B cell (primary cell): ENCODE data around the gene RNF215. TPM values are rescaled to one million over a fixed set of nuclear protein-coding genes. Genes with fewer than 3 reads are reported as not detected.

Experiments used
- ATAC-seq: fragments of 200-7000 bp; cut with Tn5 transposase; one replicate; pipeline ENCODE4 v1.10.0; 2021; ENCODE audit warnings: low read depth, mild to moderate bottlenecking, moderate number of reproducible peaks, moderate library complexity
- CTCF ChIA-PET: fragments of 350-600 bp; sonication (Branson Sonifier 250); formaldehyde crosslinking; loops from one replicate; lab custom pipeline; 2021; ENCODE audit warnings: antibody characterized with exemption, inconsistent platforms; lab: Charles Lee
- POLR2A ChIA-PET: fragments of 350-600 bp; sonication (Branson Sonifier 250); formaldehyde crosslinking; loops from one replicate; lab custom pipeline; 2021; ENCODE audit warnings: antibody characterized with exemption; lab: Charles Lee
- DNase-seq: peaks from one replicate; pipeline ENCODE4 v3.0.0; 2013
- H2AFZ ChIP-seq: 2 replicates; pipeline ENCODE4 v1.6.1; 2012; ENCODE audit warnings: mild to moderate bottlenecking, low read depth, low read length; ENCODE audit not compliant: insufficient read depth, poor library complexity, severe bottlenecking
- H3K27ac ChIP-seq, 2 donors: 1 replicate in 1 of 2; 2 replicates in 1 of 2; pipeline ENCODE4 v1.5.1; 2012 to 2013; ENCODE audit warnings: low read length in 2 of 2, mild to moderate bottlenecking in 2 of 2, moderate library complexity in 1 of 2
- H3K27me3 ChIP-seq, 4 experiments: fragments of 200-600 bp in 1 of 4; sonication (generic) in 1 of 4; replicated peaks in 1 of 4; 1 replicate in 2 of 4; 2 replicates in 2 of 4; pipeline versions ENCODE4 v1.6.1 to v1.7.0; 2013 to 2016; ENCODE audit warnings: low read length in 3 of 4, mild to moderate bottlenecking in 2 of 4, mixed read lengths in 1 of 4, moderate library complexity in 1 of 4; ENCODE audit not compliant: insufficient read depth in 4 of 4, control insufficient read depth in 3 of 4; ENCODE audit errors: control extremely low read depth in 1 of 4
- H3K36me3 ChIP-seq, 2 experiments: replicated peaks in 1 of 2; 1 replicate in 1 of 2; 2 replicates in 1 of 2; pipeline versions ENCODE4 v1.6.1 to v1.7.1; 2013; ENCODE audit warnings: low read length in 1 of 2; ENCODE audit not compliant: insufficient read depth in 2 of 2, control insufficient read depth in 1 of 2; ENCODE audit errors: control extremely low read depth in 1 of 2, extremely low read depth in 1 of 2
- H3K4me1 ChIP-seq, 2 donors: fragments of 200-600 bp in 1 of 2; sonication (generic) in 1 of 2; 1 replicate in 1 of 2; 2 replicates in 1 of 2; pipeline versions ENCODE4 v1.5.1 to v1.6.1; 2013 to 2017; ENCODE audit warnings: low read length in 2 of 2; ENCODE audit not compliant: control insufficient read depth in 2 of 2, insufficient read depth in 2 of 2
- H3K4me2 ChIP-seq: replicated peaks from 2 replicates; pipeline ENCODE3; 2012; ENCODE audit warnings: mild to moderate bottlenecking, low read depth, low read length; ENCODE audit not compliant: poor library complexity, severe bottlenecking
- H3K4me3 ChIP-seq, 5 experiments: fragments of 200-600 bp in 1 of 5; sonication (generic) in 1 of 5; 1 replicate in 3 of 5; 2 replicates in 2 of 5; pipeline versions ENCODE4 v1.5.1 to v1.7.0; 2011 to 2016; ENCODE audit warnings: low read length in 4 of 5, mild to moderate bottlenecking in 4 of 5, low read depth in 2 of 5, control low read depth in 1 of 5, moderate library complexity in 1 of 5; ENCODE audit not compliant: insufficient read depth in 1 of 5; ENCODE audit errors: control extremely low read depth in 1 of 5, extremely low read depth in 1 of 5
- H3K79me2 ChIP-seq: fragments of 200-600 bp; sonication (generic); one replicate; pipeline ENCODE4 v1.6.0; 2016; ENCODE audit warnings: low read length; ENCODE audit not compliant: control insufficient read depth, insufficient read depth
- H3K9ac ChIP-seq: fragments of 200-600 bp; sonication (generic); 2 replicates; pipeline ENCODE4 v1.6.1; 2017; ENCODE audit warnings: mild to moderate bottlenecking, low read length, moderate library complexity
- H3K9me3 ChIP-seq, 3 donors: one replicate each; pipeline versions ENCODE4 v1.6.1 to v1.7.1; 2013; ENCODE audit warnings: low read length in 2 of 3; ENCODE audit not compliant: control insufficient read depth in 2 of 3, insufficient read depth in 1 of 3; ENCODE audit errors: control extremely low read depth in 1 of 3
- H4K20me1 ChIP-seq: 2 replicates; pipeline ENCODE4 v1.6.0; 2012; ENCODE audit warnings: mild to moderate bottlenecking, low read length; ENCODE audit not compliant: insufficient read depth, control insufficient read depth, poor library complexity, severe bottlenecking
- H3K27ac Mint-ChIP-seq: one replicate; pipeline ENCODE4 v1.8.0; 2021; ENCODE audit warnings: mixed read lengths
- H3K27me3 Mint-ChIP-seq: one replicate; pipeline ENCODE4 v1.8.0; 2021; ENCODE audit warnings: mixed read lengths
- H3K4me1 Mint-ChIP-seq: one replicate; pipeline ENCODE4 v1.8.0; 2021; ENCODE audit warnings: mixed read lengths
- H3K4me3 Mint-ChIP-seq: one replicate; pipeline ENCODE4 v1.8.0; 2021; ENCODE audit warnings: mixed read lengths
- H3K9me3 Mint-ChIP-seq: one replicate; pipeline ENCODE4 v1.8.0; 2022; ENCODE audit warnings: mixed read lengths; ENCODE audit not compliant: insufficient read depth
- CTCF ChIP-seq: fragments of 200-600 bp; IDR thresholded peaks from one replicate; pipeline ENCODE4 v1.8.0; 2022; ENCODE audit warnings: antibody characterized with exemption, mild to moderate bottlenecking
- EZH2 ChIP-seq: IDR thresholded peaks from 2 replicates; pipeline ENCODE4 v1.6.1; 2012; ENCODE audit warnings: borderline replicate concordance, low read depth, mild to moderate bottlenecking, moderate library complexity, low read length; ENCODE audit not compliant: insufficient read depth, poor library complexity, severe bottlenecking
- WGBS: methylation state at CpG from one replicate; pipeline ENCODE4 v1.1.5; 2013; ENCODE audit warnings: missing lambda C conversion rate; ENCODE audit not compliant: insufficient coverage; 5-methylcytosine and 5-hydroxymethylcytosine counted together
- intact Hi-C: fragments of 100-400 bp; cut with micrococcal nuclease; formaldehyde crosslinking; loops from one replicate; pipeline ENCODE4 v1.10.0; 2022
- polyA plus RNA-seq: library from polyadenylated mRNA; depleted of rRNA; stranded (reverse); fragments of >200 nt; gene quantifications from 2 replicates; pipeline ENCODE4 v1.2.3, GENCODE V29; 2012
- total RNA-seq, 2 donors: library from RNA; stranded (reverse); fragments of 120-200 nt in 1 of 2; gene quantifications; 1 replicate in 1 of 2; 2 replicates in 1 of 2; pipeline versions ENCODE4 v1.2.3 to v1.2.4, GENCODE V29; 2013 to 2022

The RNF215 gene
- total and polyA plus RNA-seq, 2 donors (not counting 1 experiment from before 2014, with no cell fraction given), result 8.8 to 18.6 TPM

DNA sequence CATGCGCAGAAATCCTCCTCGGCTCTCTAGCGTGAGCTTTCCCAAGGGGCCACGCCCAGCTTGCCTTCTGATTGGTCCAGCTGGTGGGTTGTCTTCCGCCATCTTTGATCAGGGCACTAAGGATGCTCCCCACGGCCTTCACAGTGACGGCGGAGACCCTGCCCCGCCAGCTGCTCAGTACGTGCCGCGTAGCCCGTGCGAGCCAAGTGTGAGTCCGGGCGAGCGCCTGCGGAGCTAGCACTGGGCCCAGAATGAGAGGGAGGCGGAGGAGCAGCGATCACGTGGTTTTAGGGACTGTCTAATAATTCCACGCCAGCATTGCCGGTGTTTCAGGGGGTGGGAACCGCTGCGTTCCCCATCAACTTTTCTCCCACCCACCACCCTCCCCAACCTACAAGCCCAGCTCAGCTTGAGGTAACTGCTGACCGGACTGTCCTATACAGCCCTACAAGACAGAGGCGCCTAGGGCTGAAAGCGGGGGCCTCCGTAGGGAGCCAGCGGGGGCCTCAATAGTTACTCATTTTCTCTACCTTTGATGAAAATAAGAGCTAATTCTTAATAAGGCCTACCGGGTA lies 36.8 kb upstream of the RNF215 start:
- ChIA-PET POLR2A (interaction anchor here (0.6 to 2.4 kb wide), 9 partner anchors 10 to 135 kb away, joined by 3 to 16 read pairs (median 4); partner anchors contain the start of genes CASTOR1, CCDC157 and SF3A1), CTCF (interaction anchor here (0.9 to 7.0 kb wide), 17 partner anchors 9 to 211 kb away, joined by 3 to 94 read pairs (median 4); partner anchors contain the start of genes CASTOR1, CCDC157, RNF215 and SF3A1)
- no peaks in the 10 kb centered on the region for H4K20me1 ChIP-seq
- H3K27me3 ChIP-seq, result no peaks in the 10 kb centered on the region
- H3K27ac Mint-ChIP-seq, result peak overlapping the region; percentile 100
- ATAC-seq, result peak; percentile 91
- H3K4me2 ChIP-seq, result peak overlapping the region; percentile 91
- H3K9me3 Mint-ChIP-seq, result no peaks in the 10 kb centered on the region
- peak overlapping the region; percentile 99 for H3K4me3 Mint-ChIP-seq
- peak overlapping the region; percentile 78 to 89 for H3K27ac ChIP-seq
- peaks cover 11% of the 10 kb centered on the region for H3K79me2 ChIP-seq
- peaks cover 48% of the 10 kb centered on the region for H3K4me1 Mint-ChIP-seq
- peaks cover 0 to 8% (median 0%) of the 10 kb centered on the region in 3 donors for H3K9me3 ChIP-seq
- peak overlapping the region; percentile 91 for H3K9ac ChIP-seq
- peak; percentile 99 for DNase-seq
- H2AFZ ChIP-seq, result peak overlapping the region; percentile 96
- H3K27me3 Mint-ChIP-seq, result no peaks in the 10 kb centered on the region
- WGBS, result 1% methylated on average over 22 of the region's 31 CpGs
- TF ChIP-seq EZH2 (no peak), CTCF (no peak)
- H3K4me3 ChIP-seq, result peak overlapping the region; percentile 54 to 84 (median 76)
- intact Hi-C loops, result loop anchor here (1.0 to 10.0 kb wide), 9 partner anchors 33 to 1539 kb away; partner anchors contain the start of genes MORC2, OSM, PIK3IP1 and TBC1D10A
- peaks cover 0 to 2% of the 10 kb centered on the region in 2 experiments for H3K36me3 ChIP-seq
- peaks cover 22 to 40% of the 10 kb centered on the region in 2 donors for H3K4me1 ChIP-seq
